ENCODE results near the gene NPTX1. TPM values are rescaled to one million over a fixed set of nuclear protein-coding genes. Genes with fewer than 3 reads are reported as not detected.

NPTX1 gene
- total and polyA plus RNA-seq, 4 donors, result 0.56 to 7.5 (median 1.2) TPM

- 75% methylated on average over 8 of the region's 8 CpGs for WGBS, 2 donors
- Histone ChIP-seq H3K9me3 (ENCODE audit: control insufficient read depth in 4 of 4, insufficient read depth in 3 of 4, low read length in 3 of 4) (peaks cover 0 to 10% (median 0%) of the 10 kb centered on the region in 4 donors), H3K4me1 (ENCODE audit: control insufficient read depth in 5 of 5, insufficient read depth in 5 of 5, low read length in 5 of 5) (peaks cover 0 to 14% (median 6%) of the 10 kb centered on the region in 5 donors), H3K27me3 (ENCODE audit: control insufficient read depth in 3 of 3, insufficient read depth in 3 of 3, low read length in 2 of 3) (peaks cover 0 to 84% (median 56%) of the 10 kb centered on the region in 3 donors), H3K9ac (ENCODE audit: insufficient read depth in 1 of 2, low read length in 2 of 2) (no peak overlapping the region), H3K4me3 (no peak overlapping the region), H3K36me3 (ENCODE audit: control insufficient read depth in 4 of 4, insufficient read depth in 4 of 4, low read length in 4 of 4) (no peaks in the 10 kb centered on the region), H3K27ac (ENCODE audit: low read depth in 1 of 2, low read length in 1 of 2) (no peak overlapping the region)
- no peak for DNase-seq
- TF ChIP-seq, protein P1, sequence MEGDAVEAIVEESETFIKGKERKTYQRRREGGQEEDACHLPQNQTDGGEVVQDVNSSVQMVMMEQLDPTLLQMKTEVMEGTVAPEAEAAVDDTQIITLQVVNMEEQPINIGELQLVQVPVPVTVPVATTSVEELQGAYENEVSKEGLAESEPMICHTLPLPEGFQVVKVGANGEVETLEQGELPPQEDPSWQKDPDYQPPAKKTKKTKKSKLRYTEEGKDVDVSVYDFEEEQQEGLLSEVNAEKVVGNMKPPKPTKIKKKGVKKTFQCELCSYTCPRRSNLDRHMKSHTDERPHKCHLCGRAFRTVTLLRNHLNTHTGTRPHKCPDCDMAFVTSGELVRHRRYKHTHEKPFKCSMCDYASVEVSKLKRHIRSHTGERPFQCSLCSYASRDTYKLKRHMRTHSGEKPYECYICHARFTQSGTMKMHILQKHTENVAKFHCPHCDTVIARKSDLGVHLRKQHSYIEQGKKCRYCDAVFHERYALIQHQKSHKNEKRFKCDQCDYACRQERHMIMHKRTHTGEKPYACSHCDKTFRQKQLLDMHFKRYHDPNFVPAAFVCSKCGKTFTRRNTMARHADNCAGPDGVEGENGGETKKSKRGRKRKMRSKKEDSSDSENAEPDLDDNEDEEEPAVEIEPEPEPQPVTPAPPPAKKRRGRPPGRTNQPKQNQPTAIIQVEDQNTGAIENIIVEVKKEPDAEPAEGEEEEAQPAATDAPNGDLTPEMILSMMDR (IDR thresholded peaks at IDR 0.05; ENCODE audit: control extremely low read depth, extremely low read depth), result no peak
- ATAC-seq (ENCODE audit: insufficient read depth, low FRiP score), result no peak
These were observed 4.5 kb downstream of the NPTX1 start for GRCh38 chr17:80471922-80472321.

- WGBS, 2 donors, result 80 to 82% methylated on average over 17 to 21 of the region's 21 CpGs
- H3K27me3 ChIP-seq (ENCODE audit: control insufficient read depth in 3 of 3, insufficient read depth in 3 of 3, low read length in 2 of 3), result peaks cover 0 to 84% (median 56%) of the 10 kb centered on the region in 3 donors
- no peak for ATAC-seq (ENCODE audit: insufficient read depth, low FRiP score)
These were observed 5.8 kb downstream of the NPTX1 start for GRCh38 chr17:80470603-80471002.

DNA sequence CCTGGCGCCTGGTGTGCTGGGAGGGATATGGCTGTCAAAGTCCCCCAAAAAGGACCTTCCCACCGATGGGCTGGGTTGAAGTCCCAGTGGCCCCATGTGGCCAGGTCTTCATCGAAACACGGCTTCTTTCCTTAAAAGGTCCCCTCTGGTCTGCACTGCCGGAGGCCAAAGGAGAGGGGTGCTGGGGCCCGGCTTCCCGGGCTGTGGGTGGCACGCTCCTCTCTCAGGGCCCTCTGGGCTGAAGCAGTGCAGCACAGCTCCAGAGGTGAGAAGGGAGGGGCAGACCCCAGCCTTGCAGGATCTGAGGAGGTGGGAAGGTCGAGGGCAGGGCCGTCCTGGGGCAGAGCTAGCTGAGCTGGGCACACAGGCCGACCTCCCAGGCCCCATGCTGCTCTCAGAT lies 6.7 kb downstream of the NPTX1 start:
- H3K4me3 ChIP-seq, result no peak overlapping the region
- H3K4me1 ChIP-seq (ENCODE audit: control insufficient read depth in 5 of 5, insufficient read depth in 5 of 5, low read length in 5 of 5), result peaks cover 0 to 3% (median 0%) of the 10 kb centered on the region in 5 donors
- H3K27me3 ChIP-seq (ENCODE audit: control insufficient read depth in 3 of 3, insufficient read depth in 3 of 3, low read length in 2 of 3), result peaks cover 0 to 79% (median 48%) of the 10 kb centered on the region in 3 donors
- DNase-seq (no peak), ATAC-seq (ENCODE audit: insufficient read depth, low FRiP score) (no peak)
- 78 to 85% methylated on average over 11 of the region's 11 CpGs for WGBS, 2 donors
- no peaks in the 10 kb centered on the region for H3K36me3 ChIP-seq (ENCODE audit: control insufficient read depth in 4 of 4, insufficient read depth in 4 of 4, low read length in 4 of 4)
- TF ChIP-seq, protein P1 (IDR thresholded peaks at IDR 0.05; ENCODE audit: control extremely low read depth, extremely low read depth), result no peak
- peaks cover 0 to 7% (median 0%) of the 10 kb centered on the region in 4 donors for H3K9me3 ChIP-seq (ENCODE audit: control insufficient read depth in 4 of 4, insufficient read depth in 3 of 4, low read length in 3 of 4)
- H3K9ac ChIP-seq (ENCODE audit: insufficient read depth in 1 of 2, low read length in 2 of 2), result no peak overlapping the region
- no peak overlapping the region for H3K27ac ChIP-seq (ENCODE audit: low read depth in 1 of 2, low read length in 1 of 2)

More at GRCh38 chr17:80470603-80471002, 5.8 kb downstream of the NPTX1 start:
- Histone ChIP-seq H3K4me1 (ENCODE audit: control insufficient read depth in 5 of 5, insufficient read depth in 5 of 5, low read length in 5 of 5) (peaks cover 0 to 9% (median 5%) of the 10 kb centered on the region in 5 donors), H3K9ac (ENCODE audit: insufficient read depth in 1 of 2, low read length in 2 of 2) (no peak overlapping the region), H3K9me3 (ENCODE audit: control insufficient read depth in 4 of 4, insufficient read depth in 3 of 4, low read length in 3 of 4) (peaks cover 0 to 7% (median 0%) of the 10 kb centered on the region in 4 donors), H3K27ac (ENCODE audit: low read depth in 1 of 2, low read length in 1 of 2) (no peak overlapping the region), H3K36me3 (ENCODE audit: control insufficient read depth in 4 of 4, insufficient read depth in 4 of 4, low read length in 4 of 4) (no peaks in the 10 kb centered on the region), H3K4me3 (no peak overlapping the region)
- DNase-seq, result no peak
- TF ChIP-seq, protein P1 (IDR thresholded peaks at IDR 0.05; ENCODE audit: control extremely low read depth, extremely low read depth), result no peak

Measured in lung (tissue), 12 donors.